Heart left ventricle (tissue), 13 donors: ENCODE data around the gene TTC7B.

ENCODE experiments used
- POLR2A ChIP-seq, 2 donors: fragments of 450-650 bp; IDR thresholded peaks; one replicate each; pipeline ENCODE4 v1.6.1; 2017; ENCODE audit warnings: antibody characterized with exemption in 2 of 2, mild to moderate bottlenecking in 2 of 2, moderate library complexity in 2 of 2
- TF ChIP-seq, protein P1 (sequence below), 12 donors: fragments of 200-600 bp; sonication (generic) in 4 of 12; IDR thresholded peaks; one replicate each; pipeline versions ENCODE4 v1.5.0 to v1.8.0; 2018 to 2022; ENCODE audit warnings: antibody characterized with exemption in 12 of 12, mild to moderate bottlenecking in 5 of 12
- donor health status: ischemic (EF 13 %, LVEDD 7.1; RV severe dilation, severe dysfunction).
- donor health status: DM: no; HTN: yes; CAD: no.
- donor health status: DM: no; HTN: no; CAD: no.
- donor health status: ischemic (EF 25% LVEDD 6.9; RV normal size, moderate dysfunction).
- donor health status: ischemic (EF 25% LVEDD 5.7; RV mildly dilated, moderate dysfunction).
- donor health status: ischemic (EF 35%, LVEDD 5.7; RV mildly dilated, moderate dysfunction).
- donor health status: nonischemic (EF 11% LVEDD 7.7; RV severe dilation, severe dysfunction).
- donor health status: DM: yes; HTN: yes; CAD: no.
- donor health status: PGD.
- donor health status: ischemic (EF 29% LVEDD 5.4; RV normal size, mild dysfunction).
- donor health status: nonischemic (EF 23%, LVEDD 6.1; RV moderate dilation, normal function).

DNA sequence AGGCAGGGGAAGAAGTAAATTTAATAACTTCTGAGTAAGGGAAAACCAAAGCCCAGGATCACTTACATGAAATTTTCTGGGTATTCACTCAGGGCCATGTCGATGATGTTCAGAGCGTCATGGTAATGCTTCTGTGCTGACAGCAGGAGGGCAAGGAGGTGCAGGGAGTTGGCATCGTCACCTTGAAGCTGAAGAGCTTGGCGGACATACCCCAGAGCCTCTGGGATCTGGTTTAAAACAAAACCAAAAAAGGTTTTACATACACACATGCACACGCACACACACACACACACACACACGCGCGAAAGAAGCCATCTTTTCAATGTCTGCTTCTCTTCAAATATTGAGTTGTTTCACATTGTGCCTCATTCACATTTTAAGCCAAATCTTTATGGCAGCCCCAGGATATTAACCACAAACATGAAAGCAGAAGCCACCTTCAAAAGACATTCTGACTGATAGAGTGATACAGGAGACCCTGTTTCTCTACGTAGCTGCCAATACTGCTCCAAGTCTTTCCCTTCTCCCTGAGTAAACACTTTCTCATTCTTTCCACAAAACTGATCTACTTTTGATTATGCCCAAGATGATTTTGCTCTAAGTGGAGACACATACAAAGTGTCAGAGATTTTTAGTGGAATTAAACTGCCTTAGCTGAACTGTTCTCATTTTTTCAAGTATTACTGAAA is 172.1 kb downstream of the TTC7B start:
- TF ChIP-seq, protein P1, sequence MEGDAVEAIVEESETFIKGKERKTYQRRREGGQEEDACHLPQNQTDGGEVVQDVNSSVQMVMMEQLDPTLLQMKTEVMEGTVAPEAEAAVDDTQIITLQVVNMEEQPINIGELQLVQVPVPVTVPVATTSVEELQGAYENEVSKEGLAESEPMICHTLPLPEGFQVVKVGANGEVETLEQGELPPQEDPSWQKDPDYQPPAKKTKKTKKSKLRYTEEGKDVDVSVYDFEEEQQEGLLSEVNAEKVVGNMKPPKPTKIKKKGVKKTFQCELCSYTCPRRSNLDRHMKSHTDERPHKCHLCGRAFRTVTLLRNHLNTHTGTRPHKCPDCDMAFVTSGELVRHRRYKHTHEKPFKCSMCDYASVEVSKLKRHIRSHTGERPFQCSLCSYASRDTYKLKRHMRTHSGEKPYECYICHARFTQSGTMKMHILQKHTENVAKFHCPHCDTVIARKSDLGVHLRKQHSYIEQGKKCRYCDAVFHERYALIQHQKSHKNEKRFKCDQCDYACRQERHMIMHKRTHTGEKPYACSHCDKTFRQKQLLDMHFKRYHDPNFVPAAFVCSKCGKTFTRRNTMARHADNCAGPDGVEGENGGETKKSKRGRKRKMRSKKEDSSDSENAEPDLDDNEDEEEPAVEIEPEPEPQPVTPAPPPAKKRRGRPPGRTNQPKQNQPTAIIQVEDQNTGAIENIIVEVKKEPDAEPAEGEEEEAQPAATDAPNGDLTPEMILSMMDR (IDR thresholded peaks at IDR 0.05), result no peak
- no peak for TF ChIP-seq POLR2A (IDR thresholded peaks at IDR 0.05)
